Activated CD4-positive, CD25-positive, alpha-beta regulatory T cell (primary cell): ENCODE measurements around the gene NPRL2.

ENCODE experiments used
- DNase-seq, 4 experiments: peaks; one replicate each; lab custom pipeline; 2025; lab: John Stamatoyannopoulos, UW

NPRL2 gene

GRCh38 chr3:50350213-50350526 lies 405 bp downstream of the NPRL2 start:
- no peak for DNase-seq

GRCh38 chr3:50347187-50347813 lies 3.3 kb downstream of the NPRL2 start:
- DNase-seq, result peak; percentile 44 to 66 (median 60)

GRCh38 chr3:50345586-50346234 lies 4.9 kb downstream of the NPRL2 start, which contains the start of gene ZMYND10:
Gene ZMYND10, minus strand, starts transcription at chr3:50345732. Its CDS starts 153 bp downstream, at chr3:50345579.
- DNase-seq, result peak; percentile 57 to 68 (median 60)

GRCh38 chr3:50345008-50345407 lies 5.6 kb downstream of the NPRL2 start:
- DNase-seq, result no peak

- DNase-seq, result no peak
These were observed 7.6 kb downstream of the NPRL2 start for GRCh38 chr3:50342813-50343633.

GRCh38 chr3:50341996-50342650 lies 8.5 kb downstream of the NPRL2 start:
- DNase-seq, result no peak

- DNase-seq, result no peak
These were observed 9.0 kb downstream of the NPRL2 start for GRCh38 chr3:50341537-50341936.

GRCh38 chr3:50340448-50341329 lies 9.9 kb downstream of the NPRL2 start, which contains the start of gene RASSF1:
Gene RASSF1, minus strand, starts transcription at chr3:50340836. Its CDS starts 31 bp downstream, at chr3:50340805.
- peak; percentile 23 to 43 (median 32) for DNase-seq

GRCh38 chr3:50340147-50340447 lies 10.5 kb downstream of the NPRL2 start:
- DNase-seq, result no peak

GRCh38 chr3:50339485-50340146 lies 11.0 kb downstream of the NPRL2 start:
- DNase-seq, result no peak

- DNase-seq, result no peak
These were observed 11.6 kb downstream of the NPRL2 start for GRCh38 chr3:50338965-50339364.

GRCh38 chr3:50337175-50337861 lies 13.3 kb downstream of the NPRL2 start:
- DNase-seq, result peak; percentile 81 to 90 (median 85)

GRCh38 chr3:50336452-50337174 lies 14.0 kb downstream of the NPRL2 start:
- peak; percentile 46 to 66 (median 58) for DNase-seq

- DNase-seq, result no peak
These were observed 16.1 kb downstream of the NPRL2 start for GRCh38 chr3:50334339-50335075.

GRCh38 chr3:50333744-50334328 lies 16.7 kb downstream of the NPRL2 start:
- DNase-seq, result no peak

GRCh38 chr3:50331364-50331907 lies 19.1 kb downstream of the NPRL2 start:
- no peak for DNase-seq

GRCh38 chr3:50330330-50330729 lies 20.2 kb downstream of the NPRL2 start:
- DNase-seq, result no peak
